ENCODE measurements around the gene DTX4.

DTX4 gene

GRCh38 chr11:59193587-59194130 lies 21.7 kb downstream of the DTX4 start:
- H3K27me3 ChIP-seq (ENCODE audit: insufficient read depth, low read depth) = no peaks in the 10 kb centered on the region
- H4K20me1 ChIP-seq (ENCODE audit: insufficient read depth) = no peaks in the 10 kb centered on the region
- no peak overlapping the region for H3K27ac ChIP-seq
- no peak overlapping the region for H3K9ac ChIP-seq
- TF ChIP-seq CTCF (conservative IDR thresholded peaks at IDR 0.05; ENCODE audit: low read depth, low read length) = no peak
- no peak overlapping the region for H3K4me2 ChIP-seq
- no peaks in the 10 kb centered on the region for H3K79me2 ChIP-seq (ENCODE audit: insufficient read depth, low read depth)
- no peak overlapping the region for H3K4me3 ChIP-seq (IDR thresholded peaks at IDR 0.05; ENCODE audit: insufficient read depth, low read depth, low read length)
- H3K36me3 ChIP-seq (ENCODE audit: insufficient read depth) = no peaks in the 10 kb centered on the region
- H3K4me1 ChIP-seq (ENCODE audit: low read depth, poor library complexity, severe bottlenecking) = no peaks in the 10 kb centered on the region
- no peak overlapping the region for H2AFZ ChIP-seq (ENCODE audit: low read depth)

GRCh38 chr11:59195586-59195985 lies 23.7 kb downstream of the DTX4 start:
- no peak overlapping the region for H3K4me2 ChIP-seq
- no peak overlapping the region for H3K4me3 ChIP-seq (IDR thresholded peaks at IDR 0.05; ENCODE audit: insufficient read depth, low read depth, low read length)
- no peak for TF ChIP-seq CTCF (conservative IDR thresholded peaks at IDR 0.05; ENCODE audit: low read depth, low read length)
- no peak overlapping the region for H3K9ac ChIP-seq
- H3K4me1 ChIP-seq (ENCODE audit: low read depth, poor library complexity, severe bottlenecking) = peaks cover 16% of the 10 kb centered on the region
- no peak overlapping the region for H3K27ac ChIP-seq
- no peaks in the 10 kb centered on the region for H4K20me1 ChIP-seq (ENCODE audit: insufficient read depth)
- H2AFZ ChIP-seq (ENCODE audit: low read depth) = no peak overlapping the region
- no peaks in the 10 kb centered on the region for H3K27me3 ChIP-seq (ENCODE audit: insufficient read depth, low read depth)
- no peaks in the 10 kb centered on the region for H3K79me2 ChIP-seq (ENCODE audit: insufficient read depth, low read depth)
- H3K36me3 ChIP-seq (ENCODE audit: insufficient read depth) = no peaks in the 10 kb centered on the region

DNA sequence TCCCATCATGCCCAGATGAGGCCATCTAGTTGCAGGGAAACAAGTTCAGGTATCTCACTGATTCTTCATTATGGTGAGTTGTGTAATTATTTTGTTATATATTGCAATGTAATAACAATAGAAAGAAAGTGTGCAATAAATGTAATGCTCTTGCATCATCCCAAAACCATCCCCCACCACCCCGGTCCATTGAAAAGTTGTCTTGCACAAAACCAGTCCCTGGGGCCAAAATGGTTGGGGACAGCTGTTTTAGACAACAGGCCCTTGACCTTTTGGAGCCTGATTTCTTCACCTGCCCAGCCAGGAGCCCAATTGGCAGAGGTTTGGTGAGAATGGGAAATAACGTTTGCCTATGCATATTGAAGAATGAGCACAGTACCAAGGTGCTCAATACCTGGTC lies 24.8 kb downstream of the DTX4 start:
- no peak overlapping the region for H2AFZ ChIP-seq (ENCODE audit: low read depth)
- no peaks in the 10 kb centered on the region for H3K27me3 ChIP-seq (ENCODE audit: insufficient read depth, low read depth)
- TF ChIP-seq CTCF (conservative IDR thresholded peaks at IDR 0.05; ENCODE audit: low read depth, low read length) = no peak
- H4K20me1 ChIP-seq (ENCODE audit: insufficient read depth) = no peaks in the 10 kb centered on the region
- H3K4me2 ChIP-seq = no peak overlapping the region
- no peak overlapping the region for H3K4me3 ChIP-seq (IDR thresholded peaks at IDR 0.05; ENCODE audit: insufficient read depth, low read depth, low read length)
- no peaks in the 10 kb centered on the region for H3K36me3 ChIP-seq (ENCODE audit: insufficient read depth)
- H3K4me1 ChIP-seq (ENCODE audit: low read depth, poor library complexity, severe bottlenecking) = peaks cover 26% of the 10 kb centered on the region
- H3K9ac ChIP-seq = no peak overlapping the region
- no peaks in the 10 kb centered on the region for H3K79me2 ChIP-seq (ENCODE audit: insufficient read depth, low read depth)
- H3K27ac ChIP-seq = no peak overlapping the region

- Histone ChIP-seq H3K79me2 (ENCODE audit: insufficient read depth, low read depth) (no peaks in the 10 kb centered on the region), H3K27me3 (ENCODE audit: insufficient read depth, low read depth) (no peaks in the 10 kb centered on the region), H2AFZ (ENCODE audit: low read depth) (no peak overlapping the region), H3K4me3 (IDR thresholded peaks at IDR 0.05; ENCODE audit: insufficient read depth, low read depth, low read length) (no peak overlapping the region), H4K20me1 (ENCODE audit: insufficient read depth) (no peaks in the 10 kb centered on the region), H3K27ac (no peak overlapping the region), H3K36me3 (ENCODE audit: insufficient read depth) (no peaks in the 10 kb centered on the region), H3K4me1 (ENCODE audit: low read depth, poor library complexity, severe bottlenecking) (peaks cover 26% of the 10 kb centered on the region), H3K4me2 (no peak overlapping the region), H3K9ac (no peak overlapping the region)
- TF ChIP-seq CTCF (conservative IDR thresholded peaks at IDR 0.05; ENCODE audit: low read depth, low read length) = no peak
Observed at GRCh38 chr11:59197991-59198390, 26.1 kb downstream of the DTX4 start.

Measured in KMS-11 (cell line).